ENCODE data around the gene ABHD17A. TPM values are rescaled to one million over a fixed set of nuclear protein-coding genes. Genes with fewer than 3 reads are reported as not detected.
"Not testable (repeated sequence)": the region's sequence is repeated elsewhere in the genome, so short reads cannot be mapped to it uniquely, and the experiment has no call there.

The ABHD17A gene
- polyA plus RNA-seq, 3 donors = 33.3 to 37.7 (median 34.9) TPM

- no peak for DNase-seq (ENCODE audit: low read depth in 3 of 3, low spot score in 2 of 3)
Observed at GRCh38 chr19:1911098-1911497, 25.8 kb upstream of the ABHD17A start.

- DNase-seq (ENCODE audit: low read depth in 3 of 3, low spot score in 2 of 3) = no peak
Observed at GRCh38 chr19:1910177-1910576, 24.9 kb upstream of the ABHD17A start.

GRCh38 chr19:1909761-1910080, 24.4 kb upstream of the ABHD17A start:
- DNase-seq (ENCODE audit: low read depth in 3 of 3, low spot score in 2 of 3) = no peak

- no peak for DNase-seq (ENCODE audit: low read depth in 3 of 3, low spot score in 2 of 3)
Observed at GRCh38 chr19:1908364-1908678, 23.0 kb upstream of the ABHD17A start.

DNA sequence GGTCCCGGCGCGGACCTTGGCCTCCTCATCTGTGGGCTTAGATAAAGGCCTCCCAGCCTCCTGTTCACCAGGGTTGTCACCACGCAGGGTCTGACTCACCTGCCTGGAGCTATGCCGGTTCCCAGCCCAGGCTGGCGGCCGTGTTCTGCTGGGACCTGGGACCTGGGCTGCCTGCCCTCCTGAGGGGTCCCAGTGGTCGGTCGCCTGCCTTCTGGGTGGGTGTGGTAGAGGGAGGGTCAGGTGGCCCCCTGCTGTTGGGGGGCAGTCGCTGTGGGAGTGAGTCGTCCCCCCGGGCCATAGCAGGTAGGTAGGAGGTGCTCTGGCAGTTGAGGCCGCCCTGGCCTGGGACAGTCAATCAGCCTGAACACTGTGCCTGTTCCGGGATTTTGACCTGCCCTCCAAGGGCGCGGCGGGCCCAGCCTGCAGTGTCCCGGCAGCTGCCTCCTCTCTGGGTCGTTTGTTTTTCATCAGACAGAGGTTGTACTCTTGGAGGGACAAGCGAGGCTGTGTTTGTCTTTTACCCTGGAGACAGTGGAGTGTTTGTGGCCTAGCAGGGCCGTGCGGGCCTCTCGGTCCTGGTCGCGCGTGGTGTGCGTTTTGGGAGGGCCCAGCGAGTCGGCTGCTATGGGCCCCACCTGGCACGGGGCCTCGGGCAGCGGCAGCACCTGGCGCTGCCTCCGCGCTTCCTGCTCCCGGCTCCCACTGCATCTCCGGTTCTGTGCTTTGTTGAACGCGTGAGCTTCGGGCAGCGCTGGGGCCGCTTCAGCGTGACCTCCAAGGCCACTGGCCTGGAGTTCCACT, 22.5 kb upstream of the ABHD17A start:
- no peak for DNase-seq (ENCODE audit: low read depth in 3 of 3, low spot score in 2 of 3)

- DNase-seq (ENCODE audit: low read depth in 3 of 3, low spot score in 2 of 3) = no peak
Observed at GRCh38 chr19:1906985-1907562, 21.8 kb upstream of the ABHD17A start.

- no peak for DNase-seq (ENCODE audit: low read depth in 3 of 3, low spot score in 2 of 3)
Observed at GRCh38 chr19:1905863-1906375, 20.6 kb upstream of the ABHD17A start.

DNA sequence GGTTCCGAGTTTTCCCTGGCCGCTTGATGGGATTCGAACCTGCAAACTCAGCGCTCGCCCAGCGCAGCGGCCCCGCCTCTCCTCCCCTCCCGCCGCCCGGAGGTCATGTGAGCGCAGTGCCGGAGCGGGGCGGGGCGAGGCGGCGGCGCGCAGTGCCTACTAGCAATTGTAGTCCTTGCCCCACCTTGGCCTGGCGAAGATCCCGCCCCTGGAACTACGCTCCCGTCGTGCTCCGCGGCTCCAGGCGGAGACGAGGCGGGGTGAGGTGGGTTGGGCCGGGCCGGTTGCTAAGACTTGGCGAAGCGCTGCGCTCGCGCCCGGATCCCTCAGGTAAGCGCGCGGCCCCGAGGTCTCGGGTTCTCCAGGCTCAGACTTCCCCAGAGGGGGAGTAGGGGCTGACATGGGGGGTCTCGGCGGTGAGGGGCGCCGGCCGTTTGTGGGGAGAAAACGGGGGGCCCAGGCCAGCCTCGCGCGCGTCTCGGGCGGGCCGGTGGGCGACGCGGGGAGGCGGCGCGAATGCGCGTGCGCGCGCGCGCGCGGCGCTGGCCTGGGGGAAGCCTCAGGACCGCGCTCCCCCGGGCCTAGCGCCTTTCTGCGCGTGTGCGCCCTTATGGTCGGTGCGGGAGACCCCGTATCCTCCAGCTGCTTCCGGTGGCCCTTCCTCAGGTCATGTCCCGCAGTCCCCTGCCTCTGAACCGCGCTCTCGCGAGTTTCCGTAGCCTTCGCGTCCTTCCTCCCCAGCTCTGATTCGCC, 20.0 kb upstream of the ABHD17A start, which contains the start of the genes ADAT3 and SCAMP4:
Gene ADAT3, plus strand, starts transcription at position 290 of the 753 bp plus-strand sequence. CDS start 6,649 bp downstream, outside the sequence.
Gene SCAMP4, plus strand, starts transcription at position 290 of the 753 bp plus-strand sequence. CDS start 9,621 bp downstream, outside the sequence.
- peak; percentile 92 to 96 (median 95) for DNase-seq (ENCODE audit: low read depth in 3 of 3, low spot score in 2 of 3)

DNA sequence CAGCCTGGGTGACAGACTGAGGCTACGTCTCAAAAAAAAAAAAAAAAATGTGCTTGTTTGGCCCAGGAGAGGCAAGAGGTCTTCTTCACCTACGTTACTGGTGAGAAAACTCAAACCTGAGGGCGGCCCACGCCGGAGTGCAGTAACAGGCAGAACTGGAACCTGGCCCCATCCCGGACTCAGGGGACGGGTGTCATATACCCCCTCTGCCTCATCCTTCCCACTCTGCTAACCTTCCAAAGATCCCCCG, 19.5 kb upstream of the ABHD17A start:
- DNase-seq (ENCODE audit: low read depth in 3 of 3, low spot score in 2 of 3) = no peak

GRCh38 chr19:1902923-1903322, 17.6 kb upstream of the ABHD17A start:
- DNase-seq (ENCODE audit: low read depth in 3 of 3, low spot score in 2 of 3) = no peak

DNA sequence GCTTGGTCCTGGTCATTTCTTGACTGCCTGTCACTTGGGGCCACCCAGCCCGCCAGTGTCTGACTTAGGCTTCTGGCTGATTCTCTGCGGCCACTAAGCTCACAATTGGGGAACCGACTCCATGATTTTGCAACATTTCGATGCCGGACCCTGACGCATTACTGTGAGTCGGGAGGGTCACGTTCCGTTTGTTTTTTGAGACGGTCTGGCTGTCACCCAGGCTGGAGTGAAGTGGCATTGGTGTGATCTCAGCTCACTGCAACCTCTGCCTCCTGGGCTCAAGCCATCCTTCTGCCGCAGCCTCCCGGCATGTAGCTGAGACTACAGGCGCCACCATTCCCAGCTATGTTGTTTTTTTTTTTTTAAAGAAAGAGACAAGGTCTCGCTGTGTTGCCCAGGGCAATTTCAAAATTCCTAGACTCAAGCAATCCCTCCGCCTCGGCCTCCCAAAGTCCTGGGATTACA, 16.7 kb upstream of the ABHD17A start:
- DNase-seq (ENCODE audit: low read depth in 3 of 3, low spot score in 2 of 3) = no peak

DNA sequence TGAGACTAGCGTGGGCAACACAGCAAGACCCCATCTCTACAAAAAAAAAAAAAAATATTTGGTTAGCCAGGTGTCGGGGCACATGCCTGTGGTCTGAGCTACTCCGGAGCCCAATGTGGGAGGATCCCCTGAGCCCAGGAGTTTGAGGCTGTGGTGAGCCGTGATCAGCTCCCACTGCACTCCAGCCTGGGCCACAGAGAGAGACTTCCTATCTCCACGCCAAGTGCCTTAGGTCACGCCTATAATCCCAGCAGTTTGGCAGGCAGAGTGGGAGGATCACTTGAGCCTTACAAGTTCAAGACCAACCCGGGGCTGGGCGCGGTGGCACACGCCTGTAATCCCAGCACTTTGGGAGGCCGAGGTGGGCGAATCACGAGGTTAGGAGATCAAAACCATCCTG, 11.2 kb upstream of the ABHD17A start:
- DNase-seq (ENCODE audit: low read depth in 3 of 3, low spot score in 2 of 3) = no peak

GRCh38 chr19:1893791-1894190, 8.5 kb upstream of the ABHD17A start:
- DNase-seq (ENCODE audit: low read depth in 3 of 3, low spot score in 2 of 3) = no peak

DNA sequence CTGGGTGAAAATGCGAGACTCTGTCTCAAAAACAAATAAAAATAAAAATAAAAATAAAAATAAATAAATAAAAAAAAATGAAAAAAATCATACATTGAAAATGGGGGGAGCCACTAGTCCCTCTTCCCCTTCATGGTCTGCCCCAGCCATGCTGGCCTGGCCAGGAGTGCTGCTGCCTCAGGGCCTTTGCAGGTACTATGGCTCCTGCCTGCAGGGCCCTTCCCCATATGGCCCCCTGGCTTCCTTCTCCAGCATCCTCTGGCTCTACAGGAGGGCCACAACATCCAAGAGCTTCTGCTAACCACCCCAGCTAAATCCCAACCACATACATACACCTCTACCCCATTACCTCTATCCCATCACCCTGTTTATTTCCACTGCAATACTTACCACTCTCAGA, 4.6 kb upstream of the ABHD17A start:
- DNase-seq (ENCODE audit: low read depth in 3 of 3, low spot score in 2 of 3) = no peak

GRCh38 chr19:1888385-1888784, 3.1 kb upstream of the ABHD17A start:
- no peak for DNase-seq (ENCODE audit: low read depth in 3 of 3, low spot score in 2 of 3)

DNA sequence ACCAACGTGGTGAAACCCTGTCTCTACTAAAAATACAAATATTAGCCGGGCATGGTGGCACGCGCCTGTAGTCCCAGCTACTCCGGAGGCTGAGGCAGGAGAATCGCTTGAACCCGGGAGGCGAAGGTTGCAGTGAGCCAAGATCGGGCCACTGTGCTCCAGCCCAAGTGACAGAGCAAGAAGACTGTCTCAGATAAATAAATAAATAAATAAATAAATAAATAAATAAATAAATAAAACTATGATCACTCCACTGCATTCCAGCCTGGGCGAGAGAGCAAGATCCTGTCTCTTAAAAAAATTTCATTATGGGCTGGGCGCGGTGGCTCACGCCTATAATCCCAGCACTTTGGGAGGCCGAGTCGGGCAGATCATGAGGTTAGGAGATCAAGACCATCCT, 1.1 kb upstream of the ABHD17A start:
- DNase-seq (ENCODE audit: low read depth in 3 of 3, low spot score in 2 of 3) = not testable (repeated sequence)

- no peak for DNase-seq (ENCODE audit: low read depth in 3 of 3, low spot score in 2 of 3)
Observed at GRCh38 chr19:1884719-1885334, 469 bp downstream of the ABHD17A start.

- no peak for DNase-seq (ENCODE audit: low read depth in 3 of 3, low spot score in 2 of 3)
Observed at GRCh38 chr19:1884291-1884718, 991 bp downstream of the ABHD17A start.

GRCh38 chr19:1883784-1884183, 1.5 kb downstream of the ABHD17A start:
- no peak for DNase-seq (ENCODE audit: low read depth in 3 of 3, low spot score in 2 of 3)

DNA sequence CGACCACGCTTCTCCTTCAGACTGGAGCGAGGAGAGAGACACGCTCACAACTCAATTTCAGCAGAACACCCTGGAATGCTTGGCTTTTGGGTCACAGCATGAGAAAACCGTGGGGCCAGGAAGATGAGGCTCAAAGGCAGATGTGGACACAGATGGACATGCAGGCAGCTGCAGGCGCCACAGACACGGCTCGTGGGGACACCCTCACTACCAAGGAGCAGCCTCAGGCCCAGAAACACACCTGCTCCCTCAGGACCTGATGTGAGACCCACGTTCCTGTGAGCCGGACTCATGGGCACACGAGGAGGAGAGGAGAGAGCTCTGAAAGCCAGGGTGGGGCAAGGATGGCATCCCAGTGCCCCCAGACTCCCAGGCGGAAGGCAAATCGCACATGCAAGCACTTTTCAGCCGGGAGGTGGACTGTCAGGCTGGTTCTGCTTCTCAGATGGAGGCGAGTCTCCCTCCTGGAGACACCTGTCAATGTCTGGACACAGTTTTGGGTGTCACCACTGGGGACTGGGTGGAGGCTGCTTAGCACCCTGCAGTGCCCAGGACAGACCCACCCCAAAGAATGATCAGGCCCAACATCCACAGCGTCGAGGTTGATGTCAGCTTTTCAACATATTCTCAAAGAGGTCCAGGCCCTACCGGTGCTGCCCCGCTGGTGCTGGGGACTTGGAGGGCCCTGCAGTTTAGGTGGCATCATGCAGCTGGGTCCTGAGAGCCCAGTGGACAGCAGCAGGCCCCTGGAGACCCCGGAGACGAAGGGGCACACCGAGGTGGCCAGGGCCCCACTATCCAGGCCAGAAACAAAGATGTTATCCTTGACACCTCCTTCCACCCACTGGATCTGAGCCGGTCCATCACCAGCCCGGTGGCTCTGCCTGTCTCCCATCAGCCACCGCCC, 2.3 kb downstream of the ABHD17A start:
- no peak for DNase-seq (ENCODE audit: low read depth in 3 of 3, low spot score in 2 of 3)

Data from right renal cortex interstitium (tissue), 3 donors.